CMK (cell line): ENCODE results near the gene ZSWIM9.

Source experiments
- DNase-seq: peaks from one replicate; pipeline ENCODE4 v3.0.0-alpha.2; 2010; ENCODE audit warnings: low read depth

Gene ZSWIM9

GRCh38 chr19:48169939-48170803 lies at the start of gene ZSWIM9, which contains the start of gene LIG1:
Gene ZSWIM9, plus strand, starts transcription at chr19:48170680. Its CDS starts 1,123 bp downstream, at chr19:48171803.
Gene LIG1, minus strand, starts transcription at chr19:48170344. Its CDS starts 4,778 bp downstream, at chr19:48165566.
- peak; percentile 93 for DNase-seq

GRCh38 chr19:48121066-48121465 lies 49.4 kb upstream of the ZSWIM9 start:
- no peak for DNase-seq

- DNase-seq, result no peak
Observed at GRCh38 chr19:48121909-48122371, 48.5 kb upstream of the ZSWIM9 start.

GRCh38 chr19:48122421-48122820 lies 48.1 kb upstream of the ZSWIM9 start:
- no peak for DNase-seq

- DNase-seq, result no peak
Observed at GRCh38 chr19:48123907-48124651, 46.4 kb upstream of the ZSWIM9 start.

- no peak for DNase-seq
Observed at GRCh38 chr19:48127561-48127960, 42.9 kb upstream of the ZSWIM9 start.

GRCh38 chr19:48133094-48133493 lies 37.4 kb upstream of the ZSWIM9 start:
- DNase-seq, result no peak

GRCh38 chr19:48135411-48135810 lies 35.1 kb upstream of the ZSWIM9 start:
- DNase-seq, result no peak

GRCh38 chr19:48136547-48136946 lies 33.9 kb upstream of the ZSWIM9 start:
- no peak for DNase-seq

- DNase-seq, result no peak
Observed at GRCh38 chr19:48137411-48137810, 33.1 kb upstream of the ZSWIM9 start.

- DNase-seq, result no peak
Observed at GRCh38 chr19:48139053-48139452, 31.4 kb upstream of the ZSWIM9 start.

GRCh38 chr19:48147597-48148175 lies 22.8 kb upstream of the ZSWIM9 start:
- no peak for DNase-seq

- no peak for DNase-seq
Observed at GRCh38 chr19:48148576-48148975, 21.9 kb upstream of the ZSWIM9 start.

GRCh38 chr19:48149430-48149829 lies 21.1 kb upstream of the ZSWIM9 start:
- DNase-seq, result no peak

- no peak for DNase-seq
Observed at GRCh38 chr19:48152551-48152950, 17.9 kb upstream of the ZSWIM9 start.

GRCh38 chr19:48154003-48154402 lies 16.5 kb upstream of the ZSWIM9 start:
- no peak for DNase-seq

GRCh38 chr19:48158210-48158790 lies 12.2 kb upstream of the ZSWIM9 start:
- DNase-seq, result no peak

- no peak for DNase-seq
Observed at GRCh38 chr19:48168689-48169088, 1.8 kb upstream of the ZSWIM9 start.

GRCh38 chr19:48169578-48169938 lies 922 bp upstream of the ZSWIM9 start:
- DNase-seq, result peak; percentile 49

- DNase-seq, result no peak
Observed at GRCh38 chr19:48170817-48171347, 402 bp downstream of the ZSWIM9 start.

- DNase-seq, result no peak
Observed at GRCh38 chr19:48171710-48172109, 1.2 kb downstream of the ZSWIM9 start.

GRCh38 chr19:48174445-48175030 lies 4.1 kb downstream of the ZSWIM9 start:
- DNase-seq, result no peak
